K562 (cell line): Measurements from ENCODE around the gene SNX30. TPM values are rescaled to one million over a fixed set of nuclear protein-coding genes. Genes with fewer than 3 reads are reported as not detected.

Source experiments
- CBFA2T2 ChIP-seq: fragments of 450-650 bp; conservative IDR thresholded peaks from 2 replicates; pipeline ENCODE4 v1.6.1; 2017; ENCODE audit warnings: mild to moderate bottlenecking
- DMBX1 ChIP-seq: fragments of 250-450 bp; sonication (Bioruptor Pico); IDR thresholded peaks from 2 replicates; pipeline ENCODE4 v1.8.0; 2022; ENCODE audit warnings: inconsistent platforms, mild to moderate bottlenecking, moderate library complexity, borderline replicate concordance
- EP300 ChIP-seq: IDR thresholded peaks from 2 replicates; pipeline ENCODE4 v1.6.1; 2012; ENCODE audit warnings: low read length, improper control_type of control experiment
- ETV1 ChIP-seq: fragments of 450-650 bp; conservative IDR thresholded peaks from 2 replicates; pipeline ENCODE4 v1.6.1; 2016; ENCODE audit warnings: missing genetic modification characterization, control low read depth, low read depth, missing compliant biosample characterization
- HCFC1 ChIP-seq: IDR thresholded peaks from 2 replicates; pipeline ENCODE4 v1.6.1; 2012; ENCODE audit warnings: low read depth, low read length, improper control_type of control experiment
- ILK ChIP-seq: fragments of 450-650 bp; IDR thresholded peaks from 2 replicates; pipeline ENCODE4 v1.6.1; 2016; ENCODE audit warnings: missing genetic modification characterization, low read depth, mild to moderate bottlenecking, missing compliant biosample characterization, moderate library complexity, borderline replicate concordance
- KAT2B ChIP-seq: IDR thresholded peaks from one replicate; pipeline ENCODE4 v1.6.1; 2012; ENCODE audit warnings: low read depth, mild to moderate bottlenecking, control low read depth, inconsistent platforms, low read length, moderate library complexity
- MED1 ChIP-seq: sonication (generic); formaldehyde crosslinking; IDR thresholded peaks from 2 replicates; pipeline ENCODE4 v1.8.1; 2023; ENCODE audit warnings: missing genetic modification reagents, borderline replicate concordance
- MXI1 ChIP-seq: IDR thresholded peaks from 2 replicates; pipeline ENCODE4 v1.6.1; 2011; ENCODE audit warnings: low read depth, mild to moderate bottlenecking, improper control_type of control experiment, low read length
- NFE2L1 ChIP-seq: fragments of 450-650 bp; IDR thresholded peaks from 2 replicates; pipeline ENCODE4 v1.6.1; 2016; ENCODE audit warnings: missing genetic modification characterization, low read depth, mild to moderate bottlenecking, missing compliant biosample characterization, moderate library complexity, borderline replicate concordance
- PCBP2 ChIP-seq: fragments of 200-400 bp; formaldehyde crosslinking; IDR thresholded peaks from 2 replicates; pipeline ENCODE4 v1.6.1; 2018; ENCODE audit warnings: low read length, low read depth, mild to moderate bottlenecking, moderate library complexity; ENCODE audit not compliant: poor library complexity, severe bottlenecking
- SRF ChIP-seq, 2 experiments: fragments of 250-450, 450-650 bp in 1 of 2; sonication (Bioruptor Pico) in 1 of 2; sonication (generic) in 1 of 2; formaldehyde crosslinking; IDR thresholded peaks; 2 replicates each; pipeline versions ENCODE4 v1.5.0 to v1.5.1; 2020 to 2022; ENCODE audit warnings: mild to moderate bottlenecking in 1 of 2, missing genetic modification reagents in 1 of 2
- STAG1 ChIP-seq: sonication (generic); formaldehyde crosslinking; IDR thresholded peaks from 2 replicates; pipeline ENCODE4 v1.5.0; 2020; ENCODE audit warnings: missing genetic modification reagents, borderline replicate concordance
- TBP ChIP-seq: optimal IDR thresholded peaks from 2 replicates; pipeline ENCODE3; 2011; ENCODE audit warnings: low read depth, low read length, improper control_type of control experiment
- TCF3 ChIP-seq: sonication (generic); formaldehyde crosslinking; IDR thresholded peaks from 2 replicates; pipeline ENCODE4 v1.4.0; 2020; ENCODE audit warnings: mild to moderate bottlenecking, missing genetic modification reagents
- ZNF121 ChIP-seq: sonication (generic); formaldehyde crosslinking; conservative IDR thresholded peaks from 2 replicates; pipeline ENCODE4 v1.8.0; 2022; ENCODE audit warnings: missing genetic modification reagents
- ZNF165 ChIP-seq: fragments of 250-450 bp; sonication (Bioruptor Pico); IDR thresholded peaks from 2 replicates; pipeline ENCODE4 v1.4.0; 2020; ENCODE audit warnings: borderline replicate concordance
- ZSCAN32 ChIP-seq: fragments of 450-650 bp; formaldehyde crosslinking; IDR thresholded peaks from 2 replicates; pipeline ENCODE4 v1.4.0; 2020; ENCODE audit warnings: mild to moderate bottlenecking, moderate library complexity
- polyA plus RNA-seq, 8 experiments: library from polyadenylated mRNA; depleted of rRNA in 4 of 8; stranded (reverse) in 5 of 8; unstranded in 3 of 8; fragments of >200 nt; fragmentation: Nextera tagmentation in 2 of 8; fragmentation: Illumina TruSeq in 1 of 8; extraction: Ambion mirVana in 2 of 8; extraction: Trizol in 1 of 8; gene quantifications; 2 replicates each; pipeline versions ENCODE4 v1.2.1 to v1.2.3, GENCODE V29; 2011 to 2014; ENCODE audit warnings: inconsistent platforms in 1 of 8, missing spikeins in 1 of 8
- total RNA-seq, 7 experiments: library from RNA; depleted of rRNA in 6 of 7; stranded (reverse); fragments of >200 nt in 6 of 7; fragmentation: Illumina TruSeq in 2 of 7; extraction: Trizol in 2 of 7; gene quantifications; 2 replicates each; pipeline versions ENCODE4 v1.2.1 to v1.2.3, GENCODE V29; 2011 to 2021; ENCODE audit warnings: low replicate concordance in 1 of 7
- TF ChIP-seq, protein P1 (sequence below): fragments of 250-450 bp; sonication (Bioruptor Pico); IDR thresholded peaks from 2 replicates; pipeline ENCODE4 v1.8.0; 2022; ENCODE audit warnings: inconsistent platforms, mild to moderate bottlenecking, moderate library complexity, borderline replicate concordance
- TF ChIP-seq, protein P2 (sequence below), 3 experiments: IDR thresholded peaks in 2 of 3; conservative IDR thresholded peaks in 1 of 3; 2 replicates each; pipeline ENCODE4 v1.5.1; 2011 to 2012; ENCODE audit warnings: low read length in 3 of 3, mild to moderate bottlenecking in 3 of 3, control low read depth in 2 of 3, improper control_type of control experiment in 1 of 3, inconsistent platforms in 1 of 3, low read depth in 1 of 3, mixed read lengths in 1 of 3, moderate library complexity in 1 of 3; ENCODE audit not compliant: insufficient read depth in 2 of 3
- TF ChIP-seq, protein P3 (sequence below): sonication (generic); formaldehyde crosslinking; IDR thresholded peaks from 2 replicates; pipeline ENCODE4 v1.8.0; 2022; ENCODE audit warnings: missing genetic modification reagents, mild to moderate bottlenecking, moderate library complexity, borderline replicate concordance
- TF ChIP-seq, protein P4 (sequence below), 2 experiments: fragments of 450-650 bp; conservative IDR thresholded peaks; 2 replicates each; pipeline ENCODE4 v1.6.1; 2017; ENCODE audit warnings: mild to moderate bottlenecking in 2 of 2, moderate library complexity in 2 of 2

SNX30 gene
- total and polyA plus RNA-seq, 9 of the 15 experiments (the other 6 are each of a cell fraction or from before 2014, with no cell fraction given), result 0.76 to 5.9 (median 3.3) TPM

DNA sequence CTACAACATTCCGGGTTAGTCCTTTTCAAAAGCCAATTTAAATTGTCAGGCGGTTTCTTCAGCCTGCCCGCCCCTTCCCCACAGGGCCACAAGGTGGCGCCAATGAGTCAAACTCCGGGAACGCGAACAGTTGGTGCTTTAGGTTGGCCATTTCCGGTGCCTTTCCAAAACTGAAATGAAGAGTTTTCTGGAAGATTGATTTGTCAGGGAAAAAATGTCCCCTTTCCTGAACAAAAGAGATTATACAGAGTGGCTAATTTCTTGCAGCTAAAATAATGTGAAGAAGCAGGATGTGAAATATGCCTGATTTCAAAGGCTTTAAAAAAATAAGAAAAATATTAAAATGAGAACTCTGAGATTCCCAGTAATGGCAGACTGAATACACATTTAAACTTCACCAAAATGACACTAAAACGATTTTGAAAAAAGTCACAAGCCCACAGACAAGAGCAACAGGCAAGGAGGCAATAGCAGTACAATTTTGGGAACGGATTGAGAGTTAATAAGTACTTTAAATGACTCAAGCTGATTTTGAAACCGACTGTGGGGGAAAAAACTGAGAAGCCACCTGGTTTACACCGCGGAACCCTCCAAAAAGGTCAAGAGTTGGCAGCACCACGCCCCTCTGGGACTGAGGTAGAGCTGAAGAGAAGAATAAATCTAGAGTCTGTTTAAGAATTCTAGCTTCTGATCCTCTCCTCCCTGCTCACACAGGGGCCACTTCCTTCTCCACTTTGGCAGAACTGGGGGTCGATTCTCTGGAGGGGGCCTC, 94.4 kb downstream of the SNX30 start (continued):
- TF ChIP-seq CBFA2T2 (no peak), ETV1 (tag) (peak; percentile 85), ILK (tag) (no peak), DMBX1 (no peak), KAT2B (no peak), TBP (no peak), STAG1 (CRISPR knock-in tag) (peak; percentile 20; the same call in 1 of the 2 replicates), MED1 (CRISPR knock-in tag) (no peak), TCF3 (no peak), PCBP2 (no peak), ZNF121 (CRISPR knock-in tag) (no peak), SRF (CRISPR knock-in tag; IDR thresholded peaks at IDR 0.05) (no peak), ZNF165 (CRISPR knock-in tag) (no peak), HCFC1 (0 out of 2 replicates have a peak, but pooled peaks have one; percentile 22), ZSCAN32 (CRISPR knock-in tag) (no peak), EP300 (no peak; the same call in 1 of the 2 replicates), MXI1 (no peak), NFE2L1 (no peak)
- TF ChIP-seq, protein P1, sequence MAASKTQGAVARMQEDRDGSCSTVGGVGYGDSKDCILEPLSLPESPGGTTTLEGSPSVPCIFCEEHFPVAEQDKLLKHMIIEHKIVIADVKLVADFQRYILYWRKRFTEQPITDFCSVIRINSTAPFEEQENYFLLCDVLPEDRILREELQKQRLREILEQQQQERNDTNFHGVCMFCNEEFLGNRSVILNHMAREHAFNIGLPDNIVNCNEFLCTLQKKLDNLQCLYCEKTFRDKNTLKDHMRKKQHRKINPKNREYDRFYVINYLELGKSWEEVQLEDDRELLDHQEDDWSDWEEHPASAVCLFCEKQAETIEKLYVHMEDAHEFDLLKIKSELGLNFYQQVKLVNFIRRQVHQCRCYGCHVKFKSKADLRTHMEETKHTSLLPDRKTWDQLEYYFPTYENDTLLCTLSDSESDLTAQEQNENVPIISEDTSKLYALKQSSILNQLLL (CRISPR knock-in tag), result no peak
- TF ChIP-seq, protein P2, sequence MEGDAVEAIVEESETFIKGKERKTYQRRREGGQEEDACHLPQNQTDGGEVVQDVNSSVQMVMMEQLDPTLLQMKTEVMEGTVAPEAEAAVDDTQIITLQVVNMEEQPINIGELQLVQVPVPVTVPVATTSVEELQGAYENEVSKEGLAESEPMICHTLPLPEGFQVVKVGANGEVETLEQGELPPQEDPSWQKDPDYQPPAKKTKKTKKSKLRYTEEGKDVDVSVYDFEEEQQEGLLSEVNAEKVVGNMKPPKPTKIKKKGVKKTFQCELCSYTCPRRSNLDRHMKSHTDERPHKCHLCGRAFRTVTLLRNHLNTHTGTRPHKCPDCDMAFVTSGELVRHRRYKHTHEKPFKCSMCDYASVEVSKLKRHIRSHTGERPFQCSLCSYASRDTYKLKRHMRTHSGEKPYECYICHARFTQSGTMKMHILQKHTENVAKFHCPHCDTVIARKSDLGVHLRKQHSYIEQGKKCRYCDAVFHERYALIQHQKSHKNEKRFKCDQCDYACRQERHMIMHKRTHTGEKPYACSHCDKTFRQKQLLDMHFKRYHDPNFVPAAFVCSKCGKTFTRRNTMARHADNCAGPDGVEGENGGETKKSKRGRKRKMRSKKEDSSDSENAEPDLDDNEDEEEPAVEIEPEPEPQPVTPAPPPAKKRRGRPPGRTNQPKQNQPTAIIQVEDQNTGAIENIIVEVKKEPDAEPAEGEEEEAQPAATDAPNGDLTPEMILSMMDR (IDR thresholded peaks at IDR 0.05 in 2 of 3, conservative IDR thresholded peaks at IDR 0.05 in 1 of 3; ENCODE audit: insufficient read depth in 2 of 3, low read depth in 1 of 3, low read length in 3 of 3), result peak; percentile 83 to 97 (median 96)
- TF ChIP-seq, protein P3, sequence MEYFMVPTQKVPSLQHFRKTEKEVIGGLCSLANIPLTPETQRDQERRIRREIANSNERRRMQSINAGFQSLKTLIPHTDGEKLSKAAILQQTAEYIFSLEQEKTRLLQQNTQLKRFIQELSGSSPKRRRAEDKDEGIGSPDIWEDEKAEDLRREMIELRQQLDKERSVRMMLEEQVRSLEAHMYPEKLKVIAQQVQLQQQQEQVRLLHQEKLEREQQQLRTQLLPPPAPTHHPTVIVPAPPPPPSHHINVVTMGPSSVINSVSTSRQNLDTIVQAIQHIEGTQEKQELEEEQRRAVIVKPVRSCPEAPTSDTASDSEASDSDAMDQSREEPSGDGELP (CRISPR knock-in tag), result no peak
- TF ChIP-seq, protein P4, sequence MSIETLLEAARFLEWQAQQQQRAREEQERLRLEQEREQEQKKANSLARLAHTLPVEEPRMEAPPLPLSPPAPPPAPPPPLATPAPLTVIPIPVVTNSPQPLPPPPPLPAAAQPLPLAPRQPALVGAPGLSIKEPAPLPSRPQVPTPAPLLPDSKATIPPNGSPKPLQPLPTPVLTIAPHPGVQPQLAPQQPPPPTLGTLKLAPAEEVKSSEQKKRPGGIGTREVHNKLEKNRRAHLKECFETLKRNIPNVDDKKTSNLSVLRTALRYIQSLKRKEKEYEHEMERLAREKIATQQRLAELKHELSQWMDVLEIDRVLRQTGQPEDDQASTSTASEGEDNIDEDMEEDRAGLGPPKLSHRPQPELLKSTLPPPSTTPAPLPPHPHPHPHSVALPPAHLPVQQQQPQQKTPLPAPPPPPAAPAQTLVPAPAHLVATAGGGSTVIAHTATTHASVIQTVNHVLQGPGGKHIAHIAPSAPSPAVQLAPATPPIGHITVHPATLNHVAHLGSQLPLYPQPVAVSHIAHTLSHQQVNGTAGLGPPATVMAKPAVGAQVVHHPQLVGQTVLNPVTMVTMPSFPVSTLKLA (conservative IDR thresholded peaks at IDR 0.05), result no peak
